Endodermal cell (in vitro differentiated cells): ENCODE measurements around the gene NACA2. TPM values are rescaled to one million over a fixed set of nuclear protein-coding genes. Genes with fewer than 3 reads are reported as not detected.

Experiments used
- DNase-seq: peaks from one replicate; pipeline ENCODE4 v3.0.0-alpha.2; 2017
- H3K27ac ChIP-seq: 2 replicates; pipeline ENCODE4 v1.5.1; 2013; ENCODE audit warnings: mild to moderate bottlenecking, low read depth, low read length, moderate library complexity
- H3K27me3 ChIP-seq: 2 replicates; pipeline ENCODE4 v1.6.1; 2013; ENCODE audit warnings: mild to moderate bottlenecking, low read length, moderate library complexity; ENCODE audit not compliant: insufficient read depth, control insufficient read depth, poor library complexity, severe bottlenecking
- H3K36me3 ChIP-seq: 2 replicates; pipeline ENCODE4 v1.7.0; 2013; ENCODE audit warnings: mild to moderate bottlenecking, low read length, moderate library complexity; ENCODE audit not compliant: control insufficient read depth, insufficient read depth
- H3K4me1 ChIP-seq: one replicate; pipeline ENCODE4 v1.7.0; 2013; ENCODE audit warnings: low read length; ENCODE audit not compliant: control insufficient read depth, insufficient read depth
- H3K4me3 ChIP-seq: 2 replicates; pipeline ENCODE4 v1.5.1; 2013; ENCODE audit warnings: mild to moderate bottlenecking, low read length, moderate library complexity
- H3K9ac ChIP-seq: 2 replicates; pipeline ENCODE4 v1.6.1; 2013; ENCODE audit warnings: mild to moderate bottlenecking, low read length, moderate library complexity; ENCODE audit not compliant: poor library complexity, severe bottlenecking; ENCODE audit errors: extremely low read depth
- H3K9me3 ChIP-seq: 2 replicates; pipeline ENCODE4 v1.6.1; 2013; ENCODE audit warnings: mild to moderate bottlenecking, low read length, moderate library complexity; ENCODE audit not compliant: control insufficient read depth
- H3K27ac Mint-ChIP-seq: 2 replicates; pipeline ENCODE4 v1.8.0; 2020; ENCODE audit warnings: mixed read lengths
- H3K27me3 Mint-ChIP-seq: 2 replicates; pipeline ENCODE4 v1.8.0; 2021; ENCODE audit warnings: mild to moderate bottlenecking, mixed read lengths; ENCODE audit not compliant: insufficient read depth
- H3K36me3 Mint-ChIP-seq: 2 replicates; pipeline ENCODE4 v1.8.0; 2020; ENCODE audit warnings: low read depth, mixed read lengths
- H3K4me1 Mint-ChIP-seq: 2 replicates; pipeline ENCODE4 v1.8.0; 2020; ENCODE audit warnings: mixed read lengths
- H3K4me3 Mint-ChIP-seq: 2 replicates; pipeline ENCODE4 v1.8.0; 2020; ENCODE audit warnings: mild to moderate bottlenecking, moderate library complexity, mixed read lengths
- H3K9me3 Mint-ChIP-seq: 2 replicates; pipeline ENCODE4 v1.8.0; 2020; ENCODE audit warnings: mild to moderate bottlenecking, mixed read lengths
- CTCF ChIP-seq: fragments of 200-600 bp; sonication (generic); conservative IDR thresholded peaks from 2 replicates; pipeline ENCODE4 v1.5.0; 2021; ENCODE audit warnings: antibody characterized with exemption, mild to moderate bottlenecking
- WGBS, 2 experiments: methylation state at CpG; one replicate each; pipeline versions ENCODE4 v1.1.5 to v1.1.7; 2013; ENCODE audit warnings: missing lambda C conversion rate in 2 of 2, mixed read lengths in 1 of 2; ENCODE audit not compliant: insufficient coverage in 1 of 2, insufficient read length in 1 of 2; 5-methylcytosine and 5-hydroxymethylcytosine counted together
- total RNA-seq, 2 donors: library from RNA; stranded (reverse); fragmentation: NEBNext Ultra II Directional in 1 of 2; extraction: Animal tissue kit (Norgen Biotek cat#: 25700) in 1 of 2; gene quantifications; 2 replicates in 1 of 2; 3 replicates in 1 of 2; pipeline ENCODE4 v1.2.1, GENCODE V29; 2021

NACA2 gene
- total RNA-seq, 2 donors from 2014 or later: not detected

GRCh38 chr17:61547113-61547512 lies 43.9 kb downstream of the NACA2 start:
- H3K4me3 Mint-ChIP-seq: no peak overlapping the region
- peaks cover 2% of the 10 kb centered on the region for H3K27me3 Mint-ChIP-seq
- TF ChIP-seq CTCF: no peak
- H3K36me3 Mint-ChIP-seq: peaks cover 2% of the 10 kb centered on the region
- Histone ChIP-seq H3K36me3 (no peaks in the 10 kb centered on the region), H3K27me3 (no peaks in the 10 kb centered on the region), H3K9ac (no peak overlapping the region), H3K4me1 (no peaks in the 10 kb centered on the region), H3K4me3 (no peak overlapping the region), H3K9me3 (peaks cover 15% of the 10 kb centered on the region), H3K27ac (no peak overlapping the region)
- no peak for DNase-seq
- peaks cover 14% of the 10 kb centered on the region for H3K9me3 Mint-ChIP-seq
- no peaks in the 10 kb centered on the region for H3K4me1 Mint-ChIP-seq
- H3K27ac Mint-ChIP-seq: no peak overlapping the region

GRCh38 chr17:61545335-61545938 lies 45.6 kb downstream of the NACA2 start:
- no peak overlapping the region for H3K4me3 Mint-ChIP-seq
- Histone ChIP-seq H3K9ac (no peak overlapping the region), H3K27ac (no peak overlapping the region), H3K27me3 (no peaks in the 10 kb centered on the region), H3K4me1 (no peaks in the 10 kb centered on the region), H3K4me3 (no peak overlapping the region), H3K36me3 (no peaks in the 10 kb centered on the region), H3K9me3 (peaks cover 27% of the 10 kb centered on the region)
- no peak overlapping the region for H3K27ac Mint-ChIP-seq
- WGBS, 2 experiments: 95 to 100% methylated on average over 1 of the region's 1 CpG
- peaks cover 2% of the 10 kb centered on the region for H3K36me3 Mint-ChIP-seq
- peaks cover 2% of the 10 kb centered on the region for H3K27me3 Mint-ChIP-seq
- no peaks in the 10 kb centered on the region for H3K4me1 Mint-ChIP-seq
- TF ChIP-seq CTCF: no peak
- peaks cover 26% of the 10 kb centered on the region for H3K9me3 Mint-ChIP-seq
- DNase-seq: no peak

DNA sequence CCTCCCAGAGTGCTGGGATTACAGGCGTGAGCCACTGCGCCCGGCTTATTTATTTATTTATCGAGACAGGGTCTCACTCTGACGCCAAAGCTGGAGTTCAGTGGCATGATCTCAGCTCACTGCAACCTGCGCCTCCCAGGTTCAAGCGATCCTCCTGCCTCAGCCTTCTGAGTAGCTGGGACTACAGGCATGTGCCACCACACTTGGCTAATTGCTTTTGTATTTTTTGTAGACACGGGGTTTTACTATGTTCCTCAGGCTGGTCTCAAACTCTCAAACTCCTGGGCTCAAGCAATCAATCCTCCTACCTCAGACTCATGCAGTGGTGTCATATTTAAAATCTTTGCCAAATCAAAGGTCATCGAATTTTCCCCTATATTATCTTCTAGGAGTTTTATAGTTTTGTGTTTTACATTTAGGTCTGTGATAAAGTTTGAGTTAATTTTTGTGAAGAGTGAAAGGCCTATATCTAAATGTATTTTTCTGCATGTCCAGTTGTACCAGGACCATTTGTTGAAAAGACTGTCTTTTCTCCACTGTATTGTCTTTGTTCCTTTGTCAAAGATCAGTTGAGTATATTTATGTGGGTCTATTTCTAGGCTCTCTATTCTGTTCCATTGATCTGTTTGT lies 47.1 kb downstream of the NACA2 start:
- H3K4me3 Mint-ChIP-seq: no peak overlapping the region
- no peak for TF ChIP-seq CTCF
- H3K27me3 Mint-ChIP-seq: no peaks in the 10 kb centered on the region
- H3K4me1 ChIP-seq: no peaks in the 10 kb centered on the region
- H3K27ac Mint-ChIP-seq: no peak overlapping the region
- H3K27ac ChIP-seq: no peak overlapping the region
- H3K9ac ChIP-seq: no peak overlapping the region
- H3K36me3 ChIP-seq: no peaks in the 10 kb centered on the region
- no peak overlapping the region for H3K4me3 ChIP-seq
- H3K4me1 Mint-ChIP-seq: no peaks in the 10 kb centered on the region
- H3K27me3 ChIP-seq: no peaks in the 10 kb centered on the region
- 77 to 80% methylated on average over 8 to 9 of the region's 9 CpGs for WGBS, 2 experiments
- H3K9me3 Mint-ChIP-seq: peaks cover 37% of the 10 kb centered on the region
- DNase-seq: no peak
- H3K36me3 Mint-ChIP-seq: peaks cover 2% of the 10 kb centered on the region
- peaks cover 30% of the 10 kb centered on the region for H3K9me3 ChIP-seq
